IMR-90 (cell line): Measurements from ENCODE around the gene SRRM1. TPM values are rescaled to one million over a fixed set of nuclear protein-coding genes. Genes with fewer than 3 reads are reported as not detected.

Experiments used
- ATAC-seq: fragments of 200-7000 bp; cut with Tn5 transposase; 2 replicates; pipeline ENCODE4 v1.9.1; 2020; ENCODE audit warnings: low read depth, mild to moderate bottlenecking, moderate library complexity
- BruUV-seq: library from RNA; stranded (reverse); fragments of 400-500 nt; replicated peaks from 2 replicates; lab custom pipeline; 2021; lab: Mats Ljungman, UMichigan
- CTCF ChIA-PET: fragments of 300-600 bp; formaldehyde crosslinking; extraction: SDS; loops from one replicate; lab custom pipeline; 2021; ENCODE audit warnings: antibody characterized with exemption; lab: Yijun Ruan, JAX
- POLR2A ChIA-PET: fragments of 300-600 bp; sonication (Branson Sonifier 250); formaldehyde crosslinking; loops from one replicate; lab custom pipeline; 2022; ENCODE audit warnings: antibody characterized with exemption; ENCODE audit not compliant: unreplicated experiment; lab: Charles Lee
- DNase-seq: peaks from one replicate; pipeline ENCODE4 v3.0.0; 2013
- H2AFZ ChIP-seq: replicated peaks from 2 replicates; pipeline ENCODE3; 2013; ENCODE audit warnings: low read length, mild to moderate bottlenecking; ENCODE audit not compliant: poor library complexity
- H2AK5ac ChIP-seq: 2 replicates; pipeline ENCODE4 v1.6.1; 2013; ENCODE audit warnings: low read depth, low read length, inconsistent platforms
- H2AK9ac ChIP-seq: replicated peaks from 2 replicates; pipeline ENCODE3; 2013; ENCODE audit warnings: mild to moderate bottlenecking, low read depth, low read length, moderate library complexity; ENCODE audit not compliant: poor library complexity
- H2BK120ac ChIP-seq: 2 replicates; pipeline ENCODE4 v1.6.1; 2013; ENCODE audit warnings: low read depth, low read length, inconsistent platforms
- H2BK15ac ChIP-seq: 3 replicates; pipeline ENCODE4 v1.6.1; 2013; ENCODE audit warnings: low read depth, low read length, inconsistent platforms
- H2BK20ac ChIP-seq: 2 replicates; pipeline ENCODE4 v1.6.1; 2013; ENCODE audit warnings: low read depth, mild to moderate bottlenecking, inconsistent platforms, low read length, moderate library complexity
- H2BK5ac ChIP-seq: 2 replicates; pipeline ENCODE4 v1.6.1; 2013; ENCODE audit warnings: mild to moderate bottlenecking, low read depth, low read length, inconsistent platforms; ENCODE audit not compliant: poor library complexity, severe bottlenecking
- H3K14ac ChIP-seq: replicated peaks from 2 replicates; pipeline ENCODE4 v1.6.1; 2013; ENCODE audit warnings: low read depth, low read length, inconsistent platforms
- H3K18ac ChIP-seq: 2 replicates; pipeline ENCODE4 v1.6.1; 2013; ENCODE audit warnings: low read depth, low read length, control low read depth
- H3K23ac ChIP-seq: 2 replicates; pipeline ENCODE4 v1.6.1; 2013; ENCODE audit warnings: low read depth, low read length, inconsistent platforms
- H3K27ac ChIP-seq: 2 replicates; pipeline ENCODE4 v1.5.1; 2013; ENCODE audit warnings: mild to moderate bottlenecking, control low read depth, low read length; ENCODE audit not compliant: insufficient read depth
- H3K27me3 ChIP-seq: 2 replicates; pipeline ENCODE4 v1.6.1; 2013; ENCODE audit warnings: low read length; ENCODE audit not compliant: control insufficient read depth, insufficient read depth
- H3K36me3 ChIP-seq: 2 replicates; pipeline ENCODE4 v1.6.1; 2013; ENCODE audit warnings: low read length, mixed read lengths; ENCODE audit not compliant: control insufficient read depth, insufficient read depth
- H3K4ac ChIP-seq: 2 replicates; pipeline ENCODE4 v1.6.1; 2013; ENCODE audit warnings: low read depth, low read length, inconsistent platforms
- H3K4me1 ChIP-seq: 2 replicates; pipeline ENCODE4 v1.6.1; 2013; ENCODE audit warnings: low read length, mixed read lengths; ENCODE audit not compliant: control insufficient read depth, insufficient read depth
- H3K4me2 ChIP-seq: 2 replicates; pipeline ENCODE4 v1.6.1; 2013; ENCODE audit warnings: low read depth, mild to moderate bottlenecking, control low read depth, low read length, moderate library complexity
- H3K4me3 ChIP-seq: 2 replicates; pipeline ENCODE4 v1.5.1; 2013; ENCODE audit warnings: low read depth, mild to moderate bottlenecking, control low read depth, low read length, moderate library complexity; ENCODE audit not compliant: insufficient read depth
- H3K56ac ChIP-seq: 2 replicates; pipeline ENCODE4 v1.6.1; 2013; ENCODE audit warnings: low read length, inconsistent platforms; ENCODE audit not compliant: insufficient read depth; ENCODE audit errors: extremely low read depth
- H3K79me1 ChIP-seq, 2 experiments: 2 replicates each; pipeline ENCODE4 v1.6.1; 2013; ENCODE audit warnings: low read length in 2 of 2, inconsistent platforms in 1 of 2, low read depth in 1 of 2
- H3K9ac ChIP-seq: 2 replicates; pipeline ENCODE4 v1.6.1; 2013; ENCODE audit warnings: low read depth, low read length, control low read depth
- H3K9me1 ChIP-seq: 2 replicates; pipeline ENCODE4 v1.6.1; 2013; ENCODE audit warnings: low read length, inconsistent platforms; ENCODE audit not compliant: insufficient read depth
- H3K9me3 ChIP-seq: 2 replicates; pipeline ENCODE4 v1.6.1; 2013; ENCODE audit warnings: low read length; ENCODE audit not compliant: control insufficient read depth, insufficient read depth
- H4K20me1 ChIP-seq: 2 replicates; pipeline ENCODE4 v1.6.1; 2013; ENCODE audit warnings: low read length, inconsistent platforms; ENCODE audit not compliant: insufficient read depth
- H4K5ac ChIP-seq: 2 replicates; pipeline ENCODE4 v1.6.1; 2013; ENCODE audit warnings: mild to moderate bottlenecking, low read depth, low read length, control low read depth
- H4K8ac ChIP-seq, 2 experiments: 2 replicates each; pipeline ENCODE4 v1.6.1; 2013; ENCODE audit warnings: low read depth in 2 of 2, low read length in 2 of 2, control low read depth in 1 of 2, inconsistent platforms in 1 of 2
- H4K91ac ChIP-seq: 2 replicates; pipeline ENCODE4 v1.6.1; 2013; ENCODE audit warnings: low read depth, low read length, inconsistent platforms; ENCODE audit not compliant: insufficient read depth
- BHLHE40 ChIP-seq: fragments of 150-350 bp; IDR thresholded peaks from 2 replicates; pipeline ENCODE4 v1.6.1; 2016; ENCODE audit warnings: mild to moderate bottlenecking, low read depth, low read length
- CEBPB ChIP-seq: IDR thresholded peaks from 2 replicates; pipeline ENCODE4 v1.6.1; 2012; ENCODE audit warnings: low read depth, low read length, improper control_type of control experiment
- CHD1 ChIP-seq: IDR thresholded peaks from 2 replicates; pipeline ENCODE4 v1.6.1; 2012; ENCODE audit warnings: low read depth, low read length, improper control_type of control experiment
- FOS ChIP-seq: fragments of 150-350 bp; IDR thresholded peaks from 2 replicates; pipeline ENCODE4 v1.6.1; 2016; ENCODE audit warnings: low read depth, low read length
- MAFK ChIP-seq: IDR thresholded peaks from 2 replicates; pipeline ENCODE4 v1.6.1; 2012; ENCODE audit warnings: low read depth, low read length, improper control_type of control experiment
- MAZ ChIP-seq: IDR thresholded peaks from 2 replicates; pipeline ENCODE4 v1.6.1; 2012; ENCODE audit warnings: low read depth, mild to moderate bottlenecking, low read length, improper control_type of control experiment, moderate library complexity, borderline replicate concordance
- MXI1 ChIP-seq: IDR thresholded peaks from 2 replicates; pipeline ENCODE4 v1.6.1; 2012; ENCODE audit warnings: low read depth, mild to moderate bottlenecking, low read length, moderate library complexity, borderline replicate concordance
- NFE2L2 ChIP-seq: fragments of 150-350 bp; IDR thresholded peaks from 2 replicates; pipeline ENCODE4 v1.6.1; 2016; ENCODE audit warnings: low read depth, mild to moderate bottlenecking, low read length
- POLR2A ChIP-seq: IDR thresholded peaks from 2 replicates; pipeline ENCODE4 v1.6.1; 2012; ENCODE audit warnings: mild to moderate bottlenecking, low read depth, low read length
- RAD21 ChIP-seq: IDR thresholded peaks from 2 replicates; pipeline ENCODE4 v1.6.1; 2012; ENCODE audit warnings: low read length, improper control_type of control experiment
- RCOR1 ChIP-seq: IDR thresholded peaks from 2 replicates; pipeline ENCODE4 v1.6.1; 2012; ENCODE audit warnings: mild to moderate bottlenecking, low read length, improper control_type of control experiment; ENCODE audit not compliant: insufficient replicate concordance
- RFX5 ChIP-seq: IDR thresholded peaks from 2 replicates; pipeline ENCODE4 v1.8.0; 2012; ENCODE audit warnings: low read depth, mild to moderate bottlenecking, low read length, moderate library complexity
- SMC3 ChIP-seq: fragments of 150-350 bp; IDR thresholded peaks from 2 replicates; pipeline ENCODE4 v1.6.1; 2016; ENCODE audit warnings: low read depth, mild to moderate bottlenecking, antibody characterized with exemption, low read length, moderate library complexity
- WGBS, 2 experiments: methylation state at CpG; one replicate each; pipeline versions ENCODE4 v1.1.5 to v1.1.7; 2013; ENCODE audit warnings: missing lambda C conversion rate in 2 of 2; ENCODE audit not compliant: insufficient read length in 1 of 2; ENCODE audit errors: extremely low coverage in 2 of 2; 5-methylcytosine and 5-hydroxymethylcytosine counted together
- dilution Hi-C: fragments of 300-500 bp; cut with HindIII; formaldehyde crosslinking; loops from one replicate; pipeline ENCODE4 v1.14.3; 2018; ENCODE audit warnings: low sequenced_read_pairs; ENCODE audit not compliant: unreplicated experiment
- in situ Hi-C: fragments of 300-500 bp; cut with MboI; formaldehyde crosslinking; loops from 3 replicates; pipeline ENCODE4 v1.14.3; 2019; ENCODE audit warnings: low sequenced_read_pairs, inconsistent platforms, mixed read lengths
- intact Hi-C: fragments of 100-400 bp; cut with micrococcal nuclease; formaldehyde crosslinking; loops from 2 replicates; pipeline ENCODE4 v1.10.0; 2022
- polyA plus RNA-seq, 3 experiments: library from polyadenylated mRNA; depleted of rRNA; stranded (reverse); fragments of >200 nt; gene quantifications; 2 replicates each; pipeline ENCODE4 v1.2.3, GENCODE V29; 2012; ENCODE audit warnings: low replicate concordance in 1 of 3
- total RNA-seq: library from RNA; depleted of rRNA; stranded (reverse); fragments of >200 nt; gene quantifications from 2 replicates; pipeline ENCODE4 v1.2.3, GENCODE V29; 2012
- TF ChIP-seq, protein P1 (sequence below): conservative IDR thresholded peaks from 2 replicates; pipeline ENCODE4 v1.5.1; 2012; ENCODE audit warnings: mild to moderate bottlenecking, low read depth, low read length, improper control_type of control experiment
- TF ChIP-seq, protein P2 (sequence below): fragments of 150-350 bp; IDR thresholded peaks from 2 replicates; pipeline ENCODE4 v1.6.1; 2016; ENCODE audit warnings: low read depth, mild to moderate bottlenecking, low read length, moderate library complexity, borderline replicate concordance
- TF ChIP-seq, protein P3 (sequence below): fragments of 150-350 bp; IDR thresholded peaks from 2 replicates; pipeline ENCODE4 v1.6.1; 2017; ENCODE audit warnings: mild to moderate bottlenecking, antibody characterized with exemption, low read length, low read depth

Gene SRRM1
- total and polyA plus RNA-seq, 2 of the 4 experiments (the other 2 are of a cell fraction): 13.6 to 94.1 TPM

DNA sequence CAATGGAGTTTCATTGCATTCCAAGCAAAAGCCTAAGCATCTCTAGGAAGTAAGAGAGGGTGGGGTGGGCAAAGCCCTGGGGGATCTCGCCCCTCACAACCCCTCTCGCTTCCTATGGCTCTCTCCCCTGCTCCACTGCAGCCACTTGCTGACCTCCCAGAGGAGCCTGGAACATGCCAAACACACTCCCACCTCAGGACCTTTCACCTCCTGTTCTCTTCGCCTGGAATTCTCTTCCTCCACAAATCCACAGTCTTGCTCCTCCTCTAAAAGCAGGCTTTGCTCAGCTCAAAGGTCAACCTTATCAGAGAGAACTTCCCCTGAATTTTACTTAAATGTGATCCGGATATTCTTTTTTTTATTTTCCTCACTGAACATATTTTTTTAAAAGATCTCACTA lies 20.9 kb upstream of the SRRM1 start:
- Histone ChIP-seq H3K4me1 (no peaks in the 10 kb centered on the region), H2BK20ac (no peak overlapping the region), H3K4me2 (no peak overlapping the region), H3K9me3 (no peaks in the 10 kb centered on the region), H3K9ac (no peak overlapping the region), H4K20me1 (no peaks in the 10 kb centered on the region), H2AFZ (no peak overlapping the region), H2BK15ac (no peak overlapping the region), H2AK9ac (no peak overlapping the region), H3K56ac (no peak overlapping the region), H3K4me3 (no peak overlapping the region), H3K27me3 (peaks cover 19% of the 10 kb centered on the region), H3K27ac (no peak overlapping the region), H3K36me3 (no peaks in the 10 kb centered on the region), H4K91ac (no peak overlapping the region), H3K18ac (no peak overlapping the region), H3K23ac (no peak overlapping the region), H2AK5ac (no peak overlapping the region), H2BK5ac (no peak overlapping the region), H3K79me1 (no peaks in the 10 kb centered on the region), H3K9me1 (no peaks in the 10 kb centered on the region), H4K5ac (no peak overlapping the region), H3K4ac (no peak overlapping the region), H3K14ac (no peak overlapping the region), H2BK120ac (no peak overlapping the region), H4K8ac (no peak overlapping the region)
- BruUV-seq: no TSS peak
- no peak for ATAC-seq
- ChIA-PET POLR2A (no interaction called here), CTCF (no interaction called here)
- WGBS, 2 experiments: 0% methylated on average over 1 of the region's 4 CpGs; no CpG with 5 or more reads in 1 of the 2 experiments
- in situ Hi-C loops (no loop called here), dilution Hi-C loops (no loop called here), intact Hi-C loops (loop anchor here (5.0 kb wide), 1 partner anchor 550 kb away; no protein-coding TSS in a partner anchor)
- no peak for DNase-seq
- no peak for TF ChIP-seq MAZ
- no peak for TF ChIP-seq CHD1
- no peak for TF ChIP-seq NFE2L2
- TF ChIP-seq RFX5: no peak
- no peak for TF ChIP-seq RAD21
- no peak for TF ChIP-seq BHLHE40
- no peak for TF ChIP-seq MXI1
- TF ChIP-seq MAFK: no peak
- TF ChIP-seq POLR2A: no peak
- TF ChIP-seq RCOR1: no peak
- TF ChIP-seq, protein P1, sequence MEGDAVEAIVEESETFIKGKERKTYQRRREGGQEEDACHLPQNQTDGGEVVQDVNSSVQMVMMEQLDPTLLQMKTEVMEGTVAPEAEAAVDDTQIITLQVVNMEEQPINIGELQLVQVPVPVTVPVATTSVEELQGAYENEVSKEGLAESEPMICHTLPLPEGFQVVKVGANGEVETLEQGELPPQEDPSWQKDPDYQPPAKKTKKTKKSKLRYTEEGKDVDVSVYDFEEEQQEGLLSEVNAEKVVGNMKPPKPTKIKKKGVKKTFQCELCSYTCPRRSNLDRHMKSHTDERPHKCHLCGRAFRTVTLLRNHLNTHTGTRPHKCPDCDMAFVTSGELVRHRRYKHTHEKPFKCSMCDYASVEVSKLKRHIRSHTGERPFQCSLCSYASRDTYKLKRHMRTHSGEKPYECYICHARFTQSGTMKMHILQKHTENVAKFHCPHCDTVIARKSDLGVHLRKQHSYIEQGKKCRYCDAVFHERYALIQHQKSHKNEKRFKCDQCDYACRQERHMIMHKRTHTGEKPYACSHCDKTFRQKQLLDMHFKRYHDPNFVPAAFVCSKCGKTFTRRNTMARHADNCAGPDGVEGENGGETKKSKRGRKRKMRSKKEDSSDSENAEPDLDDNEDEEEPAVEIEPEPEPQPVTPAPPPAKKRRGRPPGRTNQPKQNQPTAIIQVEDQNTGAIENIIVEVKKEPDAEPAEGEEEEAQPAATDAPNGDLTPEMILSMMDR: no peak
- TF ChIP-seq SMC3: no peak
- TF ChIP-seq, protein P2, sequence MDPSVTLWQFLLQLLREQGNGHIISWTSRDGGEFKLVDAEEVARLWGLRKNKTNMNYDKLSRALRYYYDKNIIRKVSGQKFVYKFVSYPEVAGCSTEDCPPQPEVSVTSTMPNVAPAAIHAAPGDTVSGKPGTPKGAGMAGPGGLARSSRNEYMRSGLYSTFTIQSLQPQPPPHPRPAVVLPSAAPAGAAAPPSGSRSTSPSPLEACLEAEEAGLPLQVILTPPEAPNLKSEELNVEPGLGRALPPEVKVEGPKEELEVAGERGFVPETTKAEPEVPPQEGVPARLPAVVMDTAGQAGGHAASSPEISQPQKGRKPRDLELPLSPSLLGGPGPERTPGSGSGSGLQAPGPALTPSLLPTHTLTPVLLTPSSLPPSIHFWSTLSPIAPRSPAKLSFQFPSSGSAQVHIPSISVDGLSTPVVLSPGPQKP: no peak
- no peak for TF ChIP-seq CEBPB
- TF ChIP-seq, protein P3, sequence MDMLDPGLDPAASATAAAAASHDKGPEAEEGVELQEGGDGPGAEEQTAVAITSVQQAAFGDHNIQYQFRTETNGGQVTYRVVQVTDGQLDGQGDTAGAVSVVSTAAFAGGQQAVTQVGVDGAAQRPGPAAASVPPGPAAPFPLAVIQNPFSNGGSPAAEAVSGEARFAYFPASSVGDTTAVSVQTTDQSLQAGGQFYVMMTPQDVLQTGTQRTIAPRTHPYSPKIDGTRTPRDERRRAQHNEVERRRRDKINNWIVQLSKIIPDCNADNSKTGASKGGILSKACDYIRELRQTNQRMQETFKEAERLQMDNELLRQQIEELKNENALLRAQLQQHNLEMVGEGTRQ: no peak
- no peak for TF ChIP-seq FOS
